Measurements from ENCODE around the gene ARMC2.

The ARMC2 gene

GRCh38 chr6:108988296-108988695, 140.1 kb downstream of the ARMC2 start:
- DNase-seq (ENCODE audit: low spot score), result no peak

DNA sequence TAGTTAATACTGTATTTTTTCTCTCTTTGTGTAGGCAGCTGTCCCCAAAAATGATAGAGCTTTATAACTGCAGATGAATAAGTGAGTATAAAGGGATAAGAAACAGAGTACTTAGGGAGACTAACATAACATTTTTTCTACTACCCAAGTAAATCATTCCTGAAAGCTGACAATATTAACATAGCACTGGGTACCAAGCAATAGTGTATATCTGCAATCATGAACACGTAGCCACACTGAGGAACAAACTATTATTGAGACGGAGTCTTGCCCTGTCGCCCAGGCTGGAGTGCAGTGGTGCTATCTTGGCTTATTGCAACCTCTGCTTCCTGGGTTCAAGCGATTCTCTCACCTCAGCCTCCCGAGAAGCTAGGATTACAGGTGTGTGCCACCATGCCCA, 140.5 kb downstream of the ARMC2 start:
- DNase-seq (ENCODE audit: low spot score), result no peak

DNA sequence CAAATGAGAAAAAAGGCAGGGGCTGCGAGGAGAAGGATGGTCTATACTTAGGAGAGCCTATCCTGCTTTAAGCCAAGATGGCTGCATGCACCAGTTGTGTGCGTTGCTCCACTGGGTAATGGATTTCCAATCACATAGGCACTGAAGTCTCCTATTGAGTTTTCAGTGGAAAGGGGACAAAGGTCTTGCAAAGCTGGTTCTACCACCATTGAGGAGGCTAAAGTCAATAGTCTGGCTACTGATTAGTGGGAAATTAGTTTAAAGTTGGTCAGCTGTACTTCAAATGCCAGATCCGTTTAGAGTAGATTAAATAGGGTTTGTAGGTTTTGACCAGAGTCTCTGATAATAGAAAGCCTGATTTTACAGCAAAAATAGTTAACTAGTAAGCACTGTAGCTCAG, 141.5 kb downstream of the ARMC2 start:
- no peak for DNase-seq (ENCODE audit: low spot score)

DNA sequence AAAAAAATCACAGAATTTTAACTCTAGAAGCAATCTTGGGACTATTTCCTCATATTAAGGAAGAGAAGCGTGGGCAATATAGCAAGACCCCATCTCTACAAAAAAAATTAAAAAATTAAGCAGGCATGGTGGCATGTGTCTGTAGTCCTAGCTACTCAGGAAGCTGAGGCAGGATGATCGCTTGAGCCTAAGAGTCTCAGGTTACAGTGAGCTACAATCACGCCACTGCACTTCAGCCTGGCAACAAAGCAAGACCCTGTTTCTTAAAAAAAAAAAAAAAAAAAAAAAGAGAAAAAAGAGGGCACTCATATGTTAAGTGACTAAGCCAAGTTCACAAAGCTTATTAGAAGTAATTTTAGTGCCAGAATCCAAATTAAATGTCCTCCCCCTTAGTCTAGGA, 145.7 kb downstream of the ARMC2 start:
- DNase-seq (ENCODE audit: low spot score), result no peak

DNA sequence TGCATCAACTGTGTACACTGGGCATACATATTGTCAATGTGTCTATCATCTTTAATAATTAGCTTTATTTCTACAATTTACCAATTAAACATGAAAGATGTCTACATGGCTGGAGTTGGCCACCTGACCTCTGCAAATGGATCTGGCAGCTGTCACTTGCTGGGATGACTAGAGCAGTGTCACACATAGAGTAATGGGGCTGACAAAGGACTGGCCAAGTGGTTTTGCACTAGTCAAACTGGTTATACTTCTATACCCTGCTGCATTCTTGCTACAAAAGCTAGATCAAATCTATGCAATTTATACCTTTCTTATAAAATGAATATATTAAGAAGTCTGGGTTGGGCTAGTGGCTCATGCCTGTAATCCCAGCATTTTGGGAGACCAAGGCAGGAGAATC, 147.1 kb downstream of the ARMC2 start:
- DNase-seq (ENCODE audit: low spot score), result no peak

- DNase-seq (ENCODE audit: low spot score), result no peak
Measured at GRCh38 chr6:108996208-108996607, 148.0 kb downstream of the ARMC2 start.

GRCh38 chr6:108998485-108998884, 150.3 kb downstream of the ARMC2 start:
- no peak for DNase-seq (ENCODE audit: low spot score)

GRCh38 chr6:108999428-108999827, 151.2 kb downstream of the ARMC2 start:
- DNase-seq (ENCODE audit: low spot score), result no peak

- no peak for DNase-seq (ENCODE audit: low spot score)
Measured at GRCh38 chr6:109000289-109000688, 152.1 kb downstream of the ARMC2 start.

- no peak for DNase-seq (ENCODE audit: low spot score)
Measured at GRCh38 chr6:109001291-109001894, 153.2 kb downstream of the ARMC2 start.

DNA sequence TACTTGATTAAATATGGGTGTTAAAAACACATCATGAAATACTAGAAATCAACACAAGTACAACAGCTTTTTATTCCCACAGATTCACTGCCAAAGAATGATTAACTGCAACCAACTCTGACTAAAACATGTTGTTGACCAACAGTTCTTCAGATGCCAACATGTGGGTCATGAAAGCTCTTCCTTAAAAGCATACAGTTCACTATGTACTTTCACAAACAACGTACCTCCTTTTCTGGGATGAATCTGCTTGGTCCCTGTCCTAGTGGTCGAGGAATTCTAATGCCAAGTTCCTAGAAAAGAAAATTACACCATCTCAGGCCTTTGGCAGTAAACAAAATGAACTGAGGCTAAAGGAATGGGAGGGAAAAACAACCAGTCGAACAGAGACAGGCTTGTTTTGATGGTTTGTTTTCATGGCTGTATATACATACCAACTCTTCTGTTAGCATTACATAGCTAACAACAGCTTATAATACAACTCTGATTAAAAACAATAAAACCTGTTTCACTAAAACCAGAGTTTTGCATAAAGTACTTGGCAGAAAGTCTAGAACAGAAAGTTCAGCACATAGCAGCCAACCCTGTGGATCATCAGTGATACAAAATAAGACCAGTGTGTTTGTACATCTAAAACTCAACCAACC, 154.0 kb downstream of the ARMC2 start:
- DNase-seq (ENCODE audit: low spot score), result no peak

DNA sequence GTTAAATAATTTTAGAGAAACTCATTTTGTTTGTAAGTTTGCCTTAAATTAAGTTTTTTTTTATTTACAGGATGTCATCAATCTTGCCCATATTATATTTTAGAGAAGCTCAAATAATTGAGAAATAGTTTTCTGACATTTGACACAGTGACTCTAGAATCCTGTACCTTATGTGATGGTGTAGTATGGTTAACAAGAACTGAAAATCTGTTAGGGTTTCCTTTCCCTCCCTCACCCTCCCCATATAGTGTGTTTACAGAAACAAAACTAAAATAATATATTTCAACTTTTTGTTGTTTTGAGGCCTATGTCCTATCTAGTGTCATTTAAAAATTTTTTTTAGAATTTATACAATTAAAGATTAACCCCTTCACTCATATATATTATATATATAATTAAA, 154.7 kb downstream of the ARMC2 start:
- no peak for DNase-seq (ENCODE audit: low spot score)

GRCh38 chr6:109006818-109007217, 158.6 kb downstream of the ARMC2 start:
- DNase-seq (ENCODE audit: low spot score), result no peak

DNA sequence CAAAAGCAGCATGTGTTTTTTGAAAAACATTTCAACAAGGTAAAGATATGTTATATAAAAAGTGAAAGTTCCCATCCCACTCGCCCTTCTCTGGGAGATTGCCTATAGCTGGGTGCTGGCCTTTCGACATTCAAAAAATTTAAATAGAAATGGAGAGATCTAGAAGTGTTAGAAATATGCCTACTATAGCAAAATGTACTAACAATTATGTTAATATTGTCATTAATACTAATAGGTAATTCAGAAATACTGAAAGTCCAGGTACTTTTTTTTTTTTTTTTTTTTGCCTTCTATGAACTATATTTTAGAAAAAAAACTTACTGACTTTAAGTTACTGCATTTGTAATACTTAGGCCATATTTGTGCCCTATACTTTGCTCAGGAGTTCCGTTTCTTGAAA, 159.3 kb downstream of the ARMC2 start:
- DNase-seq (ENCODE audit: low spot score), result no peak

DNA sequence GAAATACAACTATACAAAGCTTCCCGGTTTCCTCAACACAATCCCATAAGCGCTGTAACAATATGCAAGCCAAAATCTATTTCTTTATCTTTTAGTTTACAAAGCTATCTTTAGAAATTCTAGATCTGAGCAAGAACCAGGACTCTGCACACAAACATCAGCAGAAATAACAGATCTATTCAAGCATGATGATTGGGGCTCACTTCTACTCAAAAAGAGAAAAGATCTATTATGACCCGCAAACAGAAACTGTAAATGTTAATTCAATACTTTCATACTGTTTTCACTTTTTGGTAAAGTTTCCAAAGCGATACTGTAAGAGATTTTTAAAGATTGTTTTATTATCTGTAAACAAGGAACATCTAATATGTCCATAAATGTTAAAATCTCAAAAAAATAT, 159.8 kb downstream of the ARMC2 start:
- DNase-seq (ENCODE audit: low spot score), result no peak

DNA sequence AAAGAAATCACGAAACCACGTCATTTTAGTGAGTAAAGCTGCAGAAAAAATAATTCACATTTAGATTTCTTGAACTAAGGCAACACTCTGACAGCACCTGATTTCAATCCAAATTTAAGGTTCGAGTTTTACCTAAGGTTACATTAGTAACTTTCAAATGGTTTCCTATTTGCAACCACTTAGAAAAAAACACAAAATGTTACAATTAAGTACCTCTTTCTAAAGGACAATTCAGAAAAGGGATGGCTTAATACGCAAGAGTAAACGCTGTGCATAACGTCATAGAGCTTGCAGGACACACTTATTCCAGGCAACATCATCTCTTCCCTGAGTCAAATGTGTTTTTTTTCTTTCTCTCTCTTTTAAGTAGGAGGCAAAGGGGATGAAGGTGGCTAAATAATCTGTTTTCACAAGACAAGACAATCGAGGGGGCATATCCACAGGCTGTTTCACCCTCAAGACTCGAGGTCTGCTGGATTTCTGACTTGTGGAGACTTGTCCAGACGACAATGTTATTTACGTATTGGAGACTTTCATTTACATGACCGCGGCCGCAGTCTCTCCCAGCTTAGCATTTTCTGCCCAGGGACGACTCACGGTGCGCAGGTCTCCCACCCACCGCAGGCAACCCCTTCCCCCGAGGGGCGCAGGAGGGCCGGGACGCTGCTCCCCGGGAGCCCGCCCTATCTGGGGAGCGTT, 160.5 kb downstream of the ARMC2 start:
- peak; percentile 68 for DNase-seq (ENCODE audit: low spot score)

- peak; percentile 91 for DNase-seq (ENCODE audit: low spot score)
Measured at GRCh38 chr6:109009236-109009961, 161.2 kb downstream of the ARMC2 start.

- DNase-seq (ENCODE audit: low spot score), result no peak
Measured at GRCh38 chr6:109009962-109010704, 161.9 kb downstream of the ARMC2 start.

- no peak for DNase-seq (ENCODE audit: low spot score)
Measured at GRCh38 chr6:109010705-109011102, 162.5 kb downstream of the ARMC2 start.

GRCh38 chr6:109013656-109014305, 165.6 kb downstream of the ARMC2 start:
- no peak for DNase-seq (ENCODE audit: low spot score)

DNA sequence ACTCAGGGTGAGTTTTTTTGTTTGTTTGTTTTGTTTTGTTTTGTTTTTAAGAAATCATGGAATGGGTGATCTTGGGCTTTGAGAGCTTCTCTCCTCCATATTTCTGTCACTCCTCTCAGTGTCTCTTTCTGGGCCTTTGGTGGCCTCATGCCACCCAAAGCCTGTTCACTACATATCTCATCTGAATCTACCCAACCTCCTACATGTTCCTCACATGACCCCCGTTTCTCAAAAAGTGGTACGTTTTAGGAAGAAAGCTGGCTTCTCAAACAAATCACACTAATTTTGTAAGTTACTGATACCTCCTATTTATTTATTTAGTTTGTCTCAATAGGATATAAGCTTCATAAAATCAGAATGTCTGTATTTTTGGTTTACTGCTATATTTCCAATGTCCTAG, 166.4 kb downstream of the ARMC2 start:
- no peak for DNase-seq (ENCODE audit: low spot score)

DNA sequence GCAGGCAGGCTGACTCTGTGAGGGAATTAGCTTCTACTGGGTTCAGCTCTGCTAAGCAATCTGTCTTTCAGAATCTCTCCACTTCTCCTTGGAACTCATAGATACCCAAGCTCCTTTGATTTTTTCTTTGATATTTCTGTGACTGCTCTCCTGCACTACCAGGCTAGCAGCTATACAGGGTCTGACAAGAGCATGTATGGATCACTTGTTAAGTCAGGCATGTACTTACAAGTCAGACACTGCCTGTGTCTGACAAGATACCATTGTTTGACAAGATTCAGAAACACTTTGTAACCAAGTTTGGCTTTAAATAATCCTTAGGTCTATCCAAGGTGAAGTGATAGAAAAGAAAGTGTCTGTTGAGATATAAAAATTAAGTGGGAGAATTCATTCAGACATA, 167.0 kb downstream of the ARMC2 start:
- DNase-seq (ENCODE audit: low spot score), result no peak
